Ovary (tissue), 9 donors: ENCODE data around the gene CALCA. TPM values are rescaled to one million over a fixed set of nuclear protein-coding genes. Genes with fewer than 3 reads are reported as not detected.

ENCODE experiments used
- DNase-seq, 5 donors: peaks; one replicate each; pipeline ENCODE4 v3.0.0-alpha.2; 2019 to 2020
- H3K27ac ChIP-seq, 2 donors: fragments of 200-600 bp; one replicate each; pipeline versions ENCODE4 v1.5.1 to v1.8.0; 2019 to 2022
- H3K27me3 ChIP-seq: fragments of 200-600 bp; one replicate; pipeline ENCODE4 v1.8.0; 2022
- H3K36me3 ChIP-seq: fragments of 200-600 bp; sonication (generic); one replicate; pipeline ENCODE4 v1.5.1; 2019
- H3K4me1 ChIP-seq: one replicate; pipeline ENCODE4 v1.8.1; 2013; ENCODE audit warnings: mild to moderate bottlenecking, moderate library complexity; ENCODE audit not compliant: insufficient read depth
- H3K4me3 ChIP-seq: fragments of 200-600 bp; sonication (generic); one replicate; pipeline ENCODE4 v1.5.1; 2017
- H3K9me3 ChIP-seq, 2 donors: fragments of 200-600 bp in 1 of 2; sonication (generic) in 1 of 2; one replicate each; pipeline versions ENCODE4 v1.5.1 to v1.8.1; 2013 to 2019; ENCODE audit warnings: mild to moderate bottlenecking in 1 of 2, moderate library complexity in 1 of 2
- CTCF ChIP-seq, 3 donors: fragments of 450-650 bp in 2 of 3; fragments of 200-600 bp in 1 of 3; IDR thresholded peaks; one replicate each; pipeline versions ENCODE4 v1.5.1 to v1.8.0; 2016 to 2022; ENCODE audit warnings: antibody characterized with exemption in 3 of 3, mild to moderate bottlenecking in 1 of 3
- EP300 ChIP-seq: sonication (generic); formaldehyde crosslinking; IDR thresholded peaks from one replicate; pipeline ENCODE4 v1.6.1; 2017; ENCODE audit warnings: antibody characterized with exemption
- POLR2A ChIP-seq: fragments of 450-650 bp; IDR thresholded peaks from one replicate; pipeline ENCODE4 v1.6.1; 2017; ENCODE audit warnings: antibody characterized with exemption, mild to moderate bottlenecking, moderate library complexity
- WGBS, 3 donors: extraction: QIAGEN DNeasy Blood & Tissue Kit in 1 of 3; methylation state at CpG; one replicate each; pipeline versions ENCODE4 v1.1.5 to v1.1.7; 2013 to 2017; 5-methylcytosine and 5-hydroxymethylcytosine counted together
- intact Hi-C, 4 donors: fragments of 100-400 bp; cut with DNase I; formaldehyde crosslinking; loops; one replicate each; pipeline versions ENCODE4 v1.11.0 to v1.15.1; 2022 to 2023
- polyA plus RNA-seq, 2 donors: library from polyadenylated mRNA; stranded (reverse); fragments of 200-250 nt in 1 of 2; fragments of 350-450 nt in 1 of 2; fragmentation: Illumina TruSeq in 1 of 2; extraction: RNeasy Lipid Tissue Mini Kit (QIAGEN cat#74804) in 1 of 2; gene quantifications; one replicate each; pipeline ENCODE4 v1.2.3, GENCODE V29; 2013 to 2014
- total RNA-seq, 7 donors: library from RNA; depleted of rRNA in 2 of 7; stranded (reverse); fragments of >200 nt in 2 of 7; fragmentation: NEBNext Ultra II Directional in 3 of 7; extraction: Animal tissue kit (Norgen Biotek cat#: 25700) in 3 of 7; gene quantifications; one replicate each; pipeline versions ENCODE4 v1.1.0 to v1.2.4, GENCODE V29; 2016 to 2023
- donor health status: DM: no; HTN: no; CAD: no; lungs with moderate emphysema.
- donor health status: DM: no; HTN: no; CAD: no.
- donor health status: Bipolar disorder and iron deficiency.
- donor health status: DM: yes; HTN: yes; CAD: no.
- donor health status: DM: no; HTN: no; CAD: no.
- donor health status: DM: yes; HTN: yes; CAD: no.

Gene CALCA
- total and polyA plus RNA-seq, 9 donors = not detected

GRCh38 chr11:14981507-14981906 lies 9.4 kb upstream of the CALCA start:
- Histone ChIP-seq H3K4me3 (no peak overlapping the region), H3K9me3 (no peaks in the 10 kb centered on the region), H3K4me1 (no peaks in the 10 kb centered on the region), H3K27ac (no peak overlapping the region), H3K36me3 (no peaks in the 10 kb centered on the region), H3K27me3 (no peaks in the 10 kb centered on the region)
- intact Hi-C loops = no loop called here
- 50 to 75% (median 62%) methylated on average over 1 of the region's 1 CpG for WGBS, 3 donors
- TF ChIP-seq EP300 (no peak), CTCF (IDR thresholded peaks at IDR 0.05) (no peak), POLR2A (no peak)
- DNase-seq = no peak

- Histone ChIP-seq H3K9me3 (no peaks in the 10 kb centered on the region), H3K27ac (no peak overlapping the region), H3K27me3 (no peaks in the 10 kb centered on the region), H3K4me3 (no peak overlapping the region), H3K4me1 (no peaks in the 10 kb centered on the region), H3K36me3 (no peaks in the 10 kb centered on the region)
- TF ChIP-seq EP300 = no peak
- TF ChIP-seq CTCF (IDR thresholded peaks at IDR 0.05) = no peak
- TF ChIP-seq POLR2A = no peak
- 58 to 64% (median 60%) methylated on average over 3 of the region's 3 CpGs for WGBS, 3 donors
- intact Hi-C loops = no loop called here
- no peak for DNase-seq
These were observed 8.7 kb upstream of the CALCA start for GRCh38 chr11:14980854-14981253.

DNA sequence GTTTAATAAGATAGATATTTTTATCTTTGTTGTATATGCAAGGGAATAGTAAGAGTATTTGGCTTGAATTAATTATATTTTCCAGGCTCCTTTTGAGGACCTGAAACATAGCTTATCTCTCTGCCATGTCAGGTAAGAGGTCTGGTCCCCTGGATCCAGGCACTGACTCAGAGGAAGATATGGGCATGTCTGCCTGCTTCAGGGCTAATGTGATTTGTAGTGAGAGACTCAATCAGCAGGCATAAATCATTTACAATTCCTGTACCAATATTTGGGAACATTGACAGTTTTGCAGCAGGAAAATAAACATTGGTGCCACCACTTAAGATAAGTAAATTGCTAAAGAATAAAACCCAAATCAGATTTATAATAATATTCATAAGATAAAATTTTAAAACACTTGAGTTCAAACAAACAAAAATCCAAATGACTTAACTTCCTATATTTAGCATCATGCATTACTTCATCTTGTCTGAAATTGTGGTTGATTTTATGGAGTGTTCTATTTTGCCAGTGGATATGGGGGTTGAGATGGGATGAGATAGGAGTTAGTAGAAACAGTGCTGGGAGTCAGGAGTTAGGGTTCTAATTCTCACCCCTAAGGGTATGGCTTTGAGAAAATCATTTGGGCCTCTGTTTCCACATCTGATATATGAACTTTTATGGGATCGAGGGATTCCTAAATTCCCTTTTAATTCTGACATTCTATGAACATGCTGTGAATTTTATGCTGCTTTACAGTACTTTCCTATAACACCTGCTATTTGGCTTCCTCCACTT lies 5.1 kb upstream of the CALCA start:
- DNase-seq = no peak
- Histone ChIP-seq H3K27me3 (no peaks in the 10 kb centered on the region), H3K36me3 (no peaks in the 10 kb centered on the region), H3K27ac (no peak overlapping the region), H3K4me3 (no peak overlapping the region), H3K4me1 (no peaks in the 10 kb centered on the region), H3K9me3 (no peaks in the 10 kb centered on the region)
- WGBS, 3 donors = 84 to 95% (median 85%) methylated on average over 1 of the region's 1 CpG
- intact Hi-C loops = no loop called here
- TF ChIP-seq EP300 (no peak), CTCF (IDR thresholded peaks at IDR 0.05) (no peak), POLR2A (no peak)

DNA sequence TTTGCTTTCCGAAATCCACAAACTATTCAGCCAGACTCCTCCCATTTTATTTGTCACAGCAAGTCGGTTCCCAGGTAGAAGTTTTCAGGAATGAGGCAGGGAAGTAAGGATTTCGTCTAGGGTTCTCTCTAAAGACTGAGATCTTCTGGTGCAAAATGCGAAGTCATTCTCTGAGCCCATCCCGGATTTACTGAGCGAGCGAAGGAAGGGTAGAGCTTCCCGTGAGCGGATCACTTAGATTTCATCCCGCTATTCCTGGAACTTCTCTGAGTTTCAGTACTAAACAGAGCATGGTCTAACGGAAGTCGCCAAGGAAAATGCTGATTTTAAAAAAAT lies 3.1 kb upstream of the CALCA start:
- no peak overlapping the region for H3K4me3 ChIP-seq
- intact Hi-C loops = no loop called here
- no peak for TF ChIP-seq POLR2A
- no peak for TF ChIP-seq CTCF (IDR thresholded peaks at IDR 0.05)
- TF ChIP-seq EP300 = no peak
- no peak for DNase-seq
- no peak overlapping the region for H3K27ac ChIP-seq
- H3K9me3 ChIP-seq = no peaks in the 10 kb centered on the region
- H3K4me1 ChIP-seq = no peaks in the 10 kb centered on the region
- no peaks in the 10 kb centered on the region for H3K36me3 ChIP-seq
- WGBS, 3 donors = 4 to 7% (median 5%) methylated on average over 12 of the region's 12 CpGs
- no peaks in the 10 kb centered on the region for H3K27me3 ChIP-seq
